ENCODE measurements around the gene GOSR1. TPM values are rescaled to one million over a fixed set of nuclear protein-coding genes. Genes with fewer than 3 reads are reported as not detected.
"Not testable (repeated sequence)": the region's sequence is repeated elsewhere in the genome, so short reads cannot be mapped to it uniquely, and the experiment has no call there.

The GOSR1 gene
- total RNA-seq, 1 experiment from 2014 or later: 42.7 TPM

DNA sequence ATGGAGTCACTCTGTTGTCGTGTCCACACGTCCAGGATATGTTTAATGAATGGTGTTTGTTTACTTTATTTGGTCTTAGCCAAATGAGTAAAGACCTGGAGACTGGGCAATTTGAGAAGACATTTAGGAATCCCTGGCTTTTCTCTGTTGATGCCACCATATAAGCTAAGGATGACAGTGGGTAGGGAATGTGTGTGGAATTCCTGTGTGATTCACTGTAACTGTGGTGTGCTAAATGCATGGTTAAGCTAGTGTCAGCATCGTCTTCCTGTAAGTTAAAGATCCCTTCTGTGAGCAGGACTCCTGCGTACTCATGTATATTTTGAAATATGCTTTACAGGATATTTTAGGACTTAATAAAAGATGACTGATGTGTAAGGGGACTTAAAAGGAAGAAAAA lies 26.4 kb downstream of the GOSR1 start:
- DNase-seq (ENCODE audit: extremely low read depth, low read depth): no peak

DNA sequence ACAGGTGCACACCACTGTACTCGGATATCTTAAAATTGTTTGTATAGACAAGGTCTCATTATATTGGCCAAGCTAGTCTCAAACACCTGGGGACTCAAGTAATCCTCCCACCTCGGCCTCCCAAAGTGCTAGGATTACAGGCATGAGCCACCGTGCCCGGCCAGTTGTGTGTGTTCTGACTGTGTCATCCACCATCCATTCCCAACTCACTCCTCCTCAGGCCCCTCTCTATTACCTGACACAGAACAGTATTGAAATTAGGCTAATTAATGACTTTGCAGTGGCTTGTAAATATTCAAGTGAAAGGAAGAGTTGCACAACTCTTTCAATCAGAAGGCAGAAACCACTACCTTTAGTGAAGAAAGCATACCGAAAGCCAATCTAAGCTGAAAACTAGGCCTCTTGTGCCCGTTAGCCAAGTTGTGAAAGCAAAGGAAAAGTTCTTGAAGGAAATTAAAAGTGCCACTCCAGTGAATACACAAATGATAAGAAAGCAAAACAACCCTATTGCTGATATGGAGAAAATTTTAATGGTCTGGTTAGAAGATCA lies 28.7 kb downstream of the GOSR1 start:
- no peak for DNase-seq (ENCODE audit: extremely low read depth, low read depth)

DNA sequence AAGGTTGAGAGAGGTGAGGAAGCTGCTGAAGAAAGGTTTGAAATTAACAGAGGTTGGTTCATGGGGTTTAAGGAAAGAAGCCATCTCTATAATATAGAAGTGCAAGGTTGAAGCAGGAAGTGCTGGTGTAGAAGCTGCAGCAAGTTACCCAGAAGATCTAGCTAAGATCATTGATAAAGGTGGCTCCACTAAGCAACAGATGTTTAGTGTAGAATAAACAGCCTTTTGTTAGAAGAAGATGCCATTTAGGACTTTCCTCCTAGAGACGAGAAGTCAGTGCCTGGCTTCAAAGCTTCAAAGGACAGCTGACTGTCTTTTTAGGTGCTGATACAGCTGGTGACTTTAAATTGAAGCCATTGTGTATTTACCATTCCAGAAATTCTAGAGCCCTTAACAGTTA lies 29.3 kb downstream of the GOSR1 start:
- no peak for DNase-seq (ENCODE audit: extremely low read depth, low read depth)

DNA sequence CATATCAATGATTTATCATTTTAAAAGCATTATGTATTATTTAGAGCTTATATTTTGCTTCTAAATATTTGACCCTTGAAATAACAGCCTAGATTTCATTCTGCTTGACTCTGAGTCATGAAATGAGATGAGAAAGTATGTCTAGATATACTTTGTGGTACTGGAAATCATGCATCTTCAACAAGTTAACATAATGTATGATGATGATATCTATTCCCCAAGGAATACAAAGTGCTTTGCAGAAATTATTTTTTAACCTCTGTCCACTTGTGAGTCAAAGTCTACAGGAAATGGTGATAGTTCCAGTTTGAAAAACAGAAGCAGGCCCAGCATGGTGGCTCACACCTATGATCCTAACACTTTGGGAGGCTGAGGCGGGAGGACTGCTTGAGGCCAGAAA lies 36.1 kb downstream of the GOSR1 start:
- DNase-seq (ENCODE audit: extremely low read depth, low read depth): no peak

DNA sequence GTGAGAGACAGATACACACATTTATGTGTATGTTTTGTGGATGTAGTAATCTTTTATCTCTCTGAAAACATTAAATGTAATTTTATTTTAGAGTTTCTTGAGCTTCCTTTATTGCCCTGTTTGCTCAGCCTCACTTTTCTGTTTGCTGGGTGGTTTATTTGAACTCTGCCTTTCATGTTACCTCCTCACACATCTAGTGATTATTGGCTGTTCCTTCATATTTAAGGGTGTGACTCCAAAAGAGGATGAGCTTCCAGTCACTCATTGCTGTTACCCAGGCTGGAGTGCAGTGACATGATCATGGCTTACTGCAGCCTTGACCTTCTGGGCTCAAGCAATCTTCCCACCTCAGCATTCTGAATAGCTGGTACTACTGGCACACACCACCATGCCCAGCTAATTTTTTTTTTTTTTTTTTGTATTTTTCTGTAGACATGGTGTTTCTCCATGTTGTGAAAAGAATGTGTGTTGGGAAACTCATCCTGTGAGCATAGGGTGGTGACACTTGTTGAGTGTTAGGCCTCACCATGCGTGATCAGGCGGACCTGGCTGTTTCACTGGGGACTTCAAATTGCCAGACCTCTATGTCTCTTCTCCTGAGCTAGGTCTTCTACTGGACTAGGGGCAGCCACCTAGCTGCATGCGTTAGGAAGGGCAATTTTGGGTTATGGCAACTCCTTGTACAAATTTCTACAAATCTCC lies 37.8 kb downstream of the GOSR1 start:
- no peak for DNase-seq (ENCODE audit: extremely low read depth, low read depth)

DNA sequence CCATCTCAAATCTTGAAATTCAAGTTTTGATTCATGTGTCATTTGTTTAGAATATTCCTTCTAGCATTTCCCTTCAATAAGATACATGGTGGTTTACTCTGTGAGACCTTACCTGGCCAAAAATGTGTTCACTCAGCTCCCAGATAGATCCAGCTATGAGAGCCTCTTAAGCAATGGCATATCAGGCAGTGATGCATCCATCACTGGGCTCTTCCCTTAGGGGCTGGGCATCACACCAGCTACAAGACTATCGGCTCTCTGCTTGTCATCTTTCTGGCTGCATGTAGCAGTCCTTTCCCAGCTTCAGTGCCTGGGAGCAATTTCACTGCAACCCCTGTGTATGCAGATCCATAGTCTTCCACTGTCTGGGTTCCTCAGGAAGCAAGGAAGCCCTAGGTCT lies 40.6 kb downstream of the GOSR1 start:
- DNase-seq (ENCODE audit: extremely low read depth, low read depth): no peak

DNA sequence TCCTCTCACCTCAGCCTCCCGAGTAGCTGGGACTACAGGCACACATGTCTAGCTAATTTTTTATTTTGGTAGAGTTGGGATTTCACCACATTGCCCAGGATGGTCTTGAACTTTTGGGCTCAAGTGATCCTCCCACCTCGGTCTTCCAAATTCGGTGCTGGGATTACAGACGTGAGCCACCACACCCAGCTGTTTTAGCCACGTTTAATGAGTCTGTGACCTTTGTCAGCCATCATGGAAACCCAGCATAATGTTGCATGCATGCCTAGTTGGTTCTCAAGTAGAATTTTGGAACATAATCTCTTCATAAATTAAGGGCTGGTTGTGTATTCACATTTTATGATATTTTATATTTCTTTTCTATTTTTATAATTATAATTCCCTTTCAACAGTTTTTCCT lies 42.0 kb downstream of the GOSR1 start:
- DNase-seq (ENCODE audit: extremely low read depth, low read depth): no peak

DNA sequence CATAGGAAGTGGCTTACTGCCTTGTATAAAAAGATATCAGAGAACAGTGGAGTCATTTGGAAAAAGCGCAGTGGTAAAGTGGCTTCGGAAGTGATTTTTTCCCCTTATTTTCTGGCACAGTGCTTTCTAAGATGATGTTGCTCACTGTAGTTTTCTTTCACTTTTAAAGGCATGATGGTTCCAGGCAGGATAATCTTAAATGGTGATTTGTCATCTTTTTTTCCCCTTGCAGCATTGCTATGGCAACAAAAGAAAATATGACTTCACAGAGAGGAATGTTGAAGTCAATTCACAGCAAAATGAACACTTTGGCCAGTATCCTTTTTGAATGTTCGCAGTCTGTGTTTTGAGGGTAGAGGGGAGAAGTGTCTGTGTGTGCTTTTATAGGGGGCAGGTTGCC lies 42.5 kb downstream of the GOSR1 start:
- no peak for DNase-seq (ENCODE audit: extremely low read depth, low read depth)

DNA sequence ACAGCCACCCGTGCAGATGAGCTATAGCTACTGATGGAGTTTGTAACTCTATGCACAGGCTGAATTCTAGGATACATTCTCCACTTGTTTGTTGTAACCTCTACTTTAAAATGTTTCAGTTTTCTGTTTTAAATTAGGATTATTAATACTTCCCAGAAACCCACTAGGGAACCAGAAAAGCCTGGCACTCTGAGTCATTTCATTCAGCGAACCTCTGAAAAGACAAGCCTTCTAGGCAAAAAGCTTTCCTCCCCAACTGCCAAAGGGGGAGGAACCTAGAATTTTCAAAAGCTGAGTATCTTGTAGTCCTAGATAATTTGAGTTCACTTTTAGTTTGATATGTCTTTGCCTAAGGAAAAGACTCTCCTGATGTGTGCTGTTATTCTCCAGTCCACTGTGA lies 43.2 kb downstream of the GOSR1 start:
- no peak for DNase-seq (ENCODE audit: extremely low read depth, low read depth)

DNA sequence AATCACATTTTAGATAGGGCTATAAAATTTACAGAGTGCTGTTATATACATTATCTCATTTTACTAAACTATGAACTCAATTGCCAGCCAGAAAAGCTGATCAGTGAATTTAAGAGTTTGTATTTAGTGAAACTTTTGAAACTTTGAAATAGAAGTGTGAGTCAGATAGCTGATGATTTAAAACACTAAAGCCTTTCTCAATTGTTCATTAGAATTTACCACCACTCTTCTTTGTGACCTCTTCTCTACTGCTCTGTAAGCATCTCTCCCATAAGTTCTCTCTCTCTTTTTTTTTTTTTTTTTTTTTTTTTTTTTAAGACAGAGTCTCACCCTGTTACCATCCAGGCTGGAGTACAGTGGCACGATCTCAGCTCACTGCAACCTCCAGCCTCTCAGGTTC lies 43.7 kb downstream of the GOSR1 start:
- DNase-seq (ENCODE audit: extremely low read depth, low read depth): no peak

DNA sequence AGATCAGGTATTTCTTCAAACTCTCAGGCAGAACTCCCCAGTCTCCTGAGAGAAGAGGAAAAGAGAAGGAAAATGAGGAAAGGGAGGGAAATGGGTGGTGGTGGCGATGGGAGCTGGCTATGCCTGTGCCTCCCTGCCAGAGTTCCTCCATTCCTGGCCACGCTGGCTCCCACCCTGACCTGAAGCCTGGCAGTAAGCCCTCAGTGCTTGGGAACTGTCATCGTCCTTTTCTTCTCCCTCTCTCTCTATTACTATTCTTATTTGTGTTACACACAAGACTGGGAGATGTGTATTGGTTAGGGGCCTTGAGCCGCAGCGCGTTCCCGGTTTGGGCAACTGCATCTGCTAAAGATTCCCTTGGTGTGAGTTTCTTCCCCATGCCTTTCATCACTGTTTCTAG lies 44.6 kb downstream of the GOSR1 start:
- no peak for DNase-seq (ENCODE audit: extremely low read depth, low read depth)

DNA sequence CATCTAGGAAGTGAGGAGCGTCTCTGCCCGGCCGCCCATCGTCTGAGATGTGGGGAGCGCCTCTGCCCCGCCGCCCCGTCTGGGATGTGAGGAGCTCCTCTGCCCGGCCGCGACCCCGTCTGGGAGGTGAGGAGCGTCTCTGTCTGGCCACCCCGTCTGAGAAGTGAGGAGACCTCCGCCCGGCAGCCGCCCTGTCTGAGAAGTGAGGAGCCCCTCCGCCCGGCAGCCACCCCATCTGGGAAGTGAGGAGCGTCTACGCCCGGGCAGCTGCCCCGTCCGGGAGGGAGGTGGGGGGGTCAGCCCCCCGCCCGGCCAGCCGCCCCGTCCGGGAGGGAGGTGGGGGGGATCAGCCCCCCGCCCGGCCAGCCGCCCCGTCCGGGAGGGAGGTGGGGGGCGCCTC lies 46.0 kb downstream of the GOSR1 start:
- not testable (repeated sequence) for DNase-seq (ENCODE audit: extremely low read depth, low read depth)

DNA sequence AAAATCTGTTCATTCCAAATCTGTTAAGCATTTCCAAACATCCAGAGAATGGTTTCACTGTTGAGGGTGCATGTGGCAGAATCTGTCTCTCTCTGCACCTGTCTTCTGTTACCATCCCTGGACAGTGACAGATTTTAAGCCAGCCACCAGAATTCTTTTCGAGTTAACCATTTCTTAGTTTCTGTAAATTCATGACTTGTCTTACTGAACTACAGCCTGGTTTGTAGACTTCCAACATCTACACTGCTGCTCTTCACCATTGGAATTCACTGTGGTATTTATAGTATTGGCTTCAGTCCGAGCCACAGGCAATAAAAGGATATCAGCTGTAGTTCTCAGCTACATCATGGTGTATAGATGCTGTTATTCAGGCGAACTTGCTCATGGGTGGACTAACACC lies 47.6 kb downstream of the GOSR1 start:
- DNase-seq (ENCODE audit: extremely low read depth, low read depth): no peak

DNA sequence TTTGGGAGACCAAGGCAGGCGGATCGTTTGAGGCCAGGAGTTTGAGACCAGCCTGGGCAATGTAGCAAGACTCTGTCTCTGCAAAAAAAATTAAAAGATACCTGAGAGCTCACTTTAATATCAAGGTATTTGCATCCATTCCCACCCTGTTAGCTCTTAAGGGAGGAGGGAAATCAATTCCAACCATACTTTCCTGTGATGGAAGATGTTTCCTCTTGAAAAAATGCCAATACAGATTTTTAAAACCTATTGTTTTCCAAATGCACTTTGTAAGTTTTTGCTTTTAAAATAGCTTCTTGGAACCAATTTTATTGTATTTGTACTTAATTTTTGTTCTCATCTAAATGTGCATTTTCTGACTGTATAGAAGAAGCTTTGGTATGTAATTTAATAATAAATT lies 49.2 kb downstream of the GOSR1 start:
- DNase-seq (ENCODE audit: extremely low read depth, low read depth): no peak

DNA sequence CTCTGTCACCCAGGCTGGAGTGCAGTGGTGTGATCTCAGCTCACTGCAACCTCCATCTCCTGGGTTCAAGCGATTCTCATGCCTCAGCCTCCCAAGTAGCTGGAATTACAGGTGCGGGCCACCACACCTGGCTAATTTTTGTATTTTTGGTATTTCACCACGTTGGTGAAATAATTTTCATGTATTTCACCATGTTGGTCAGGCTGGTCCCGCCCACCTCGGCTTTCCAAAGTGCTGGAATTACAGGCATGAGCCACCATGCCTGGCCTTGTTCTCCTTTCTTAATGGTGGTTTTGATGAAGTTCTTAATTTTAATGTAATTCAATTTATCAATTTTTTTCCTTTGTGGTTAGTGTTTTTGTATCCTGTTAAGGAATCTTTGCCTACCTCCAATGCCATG lies 51.5 kb downstream of the GOSR1 start:
- DNase-seq (ENCODE audit: extremely low read depth, low read depth): not testable (repeated sequence)

DNA sequence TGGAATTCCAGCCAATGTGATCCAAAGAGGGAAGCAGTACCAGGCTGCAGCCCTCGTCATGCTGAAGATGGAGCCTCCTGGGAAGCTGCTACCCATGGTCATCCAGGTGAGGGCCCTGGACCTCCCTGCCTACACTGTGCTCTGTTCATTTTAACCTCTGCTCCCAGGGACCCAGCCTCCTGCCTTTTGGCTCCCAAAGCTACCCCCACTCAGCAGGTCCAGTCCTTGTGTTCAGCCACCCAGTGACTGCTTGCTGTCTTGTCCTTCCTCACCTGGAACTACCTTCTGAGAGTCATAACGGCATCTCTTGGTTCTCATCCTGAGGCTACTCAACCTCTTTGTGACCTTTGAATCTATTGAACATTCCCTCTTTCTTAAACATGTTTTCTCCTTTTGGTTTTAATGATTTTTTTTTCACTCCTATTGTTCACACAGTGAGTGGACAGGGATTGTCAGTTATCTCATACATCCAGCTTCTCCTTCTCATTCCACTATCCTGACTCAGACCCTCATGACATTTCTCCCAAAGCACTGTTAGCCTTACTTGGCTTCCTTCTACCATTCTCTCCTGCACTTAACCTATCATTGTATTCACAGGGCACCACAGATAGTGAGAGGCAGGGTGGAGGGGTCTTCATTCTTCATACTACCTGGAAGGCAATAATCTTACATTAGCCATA lies 53.3 kb downstream of the GOSR1 start:
- DNase-seq (ENCODE audit: extremely low read depth, low read depth): no peak

DNA sequence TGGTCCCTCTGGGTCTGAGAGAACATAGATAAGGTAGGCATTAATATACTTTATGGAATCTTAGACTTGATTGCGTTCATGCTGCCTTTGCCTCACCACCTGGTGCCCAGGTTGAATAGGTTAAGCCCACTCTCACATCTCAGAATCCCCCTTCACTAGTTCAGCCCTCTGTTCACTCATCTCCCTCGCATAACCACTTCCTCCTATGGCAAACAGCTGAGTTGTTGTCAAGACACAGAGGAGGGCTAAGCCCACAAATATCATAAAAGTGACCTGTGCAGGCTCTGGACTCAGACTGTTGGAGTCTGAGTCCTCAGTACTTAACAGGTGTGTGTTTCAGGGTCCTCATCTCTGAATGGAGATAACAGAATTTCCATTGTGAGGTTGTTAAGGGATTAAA lies 55.7 kb downstream of the GOSR1 start:
- no peak for DNase-seq (ENCODE audit: extremely low read depth, low read depth)

DNA sequence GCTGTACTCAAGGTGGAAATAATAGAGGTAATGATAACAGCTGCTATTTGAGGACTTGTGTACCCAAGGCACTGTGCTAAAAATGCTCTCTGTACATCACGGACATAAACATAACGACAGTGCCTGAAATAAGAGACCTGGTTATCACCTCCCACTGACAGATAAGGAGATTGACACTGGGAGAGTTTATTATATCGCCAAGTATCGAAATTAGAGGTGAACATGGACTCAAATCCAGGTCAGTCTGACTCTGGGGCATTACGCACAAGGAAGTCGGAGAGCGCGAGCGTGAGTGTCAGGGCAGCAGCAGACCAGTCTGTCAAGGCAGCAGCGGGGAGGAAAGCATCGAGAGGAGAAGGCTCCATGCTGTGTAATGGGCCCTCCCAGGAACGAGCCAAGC lies 57.1 kb downstream of the GOSR1 start:
- DNase-seq (ENCODE audit: extremely low read depth, low read depth): no peak

DNA sequence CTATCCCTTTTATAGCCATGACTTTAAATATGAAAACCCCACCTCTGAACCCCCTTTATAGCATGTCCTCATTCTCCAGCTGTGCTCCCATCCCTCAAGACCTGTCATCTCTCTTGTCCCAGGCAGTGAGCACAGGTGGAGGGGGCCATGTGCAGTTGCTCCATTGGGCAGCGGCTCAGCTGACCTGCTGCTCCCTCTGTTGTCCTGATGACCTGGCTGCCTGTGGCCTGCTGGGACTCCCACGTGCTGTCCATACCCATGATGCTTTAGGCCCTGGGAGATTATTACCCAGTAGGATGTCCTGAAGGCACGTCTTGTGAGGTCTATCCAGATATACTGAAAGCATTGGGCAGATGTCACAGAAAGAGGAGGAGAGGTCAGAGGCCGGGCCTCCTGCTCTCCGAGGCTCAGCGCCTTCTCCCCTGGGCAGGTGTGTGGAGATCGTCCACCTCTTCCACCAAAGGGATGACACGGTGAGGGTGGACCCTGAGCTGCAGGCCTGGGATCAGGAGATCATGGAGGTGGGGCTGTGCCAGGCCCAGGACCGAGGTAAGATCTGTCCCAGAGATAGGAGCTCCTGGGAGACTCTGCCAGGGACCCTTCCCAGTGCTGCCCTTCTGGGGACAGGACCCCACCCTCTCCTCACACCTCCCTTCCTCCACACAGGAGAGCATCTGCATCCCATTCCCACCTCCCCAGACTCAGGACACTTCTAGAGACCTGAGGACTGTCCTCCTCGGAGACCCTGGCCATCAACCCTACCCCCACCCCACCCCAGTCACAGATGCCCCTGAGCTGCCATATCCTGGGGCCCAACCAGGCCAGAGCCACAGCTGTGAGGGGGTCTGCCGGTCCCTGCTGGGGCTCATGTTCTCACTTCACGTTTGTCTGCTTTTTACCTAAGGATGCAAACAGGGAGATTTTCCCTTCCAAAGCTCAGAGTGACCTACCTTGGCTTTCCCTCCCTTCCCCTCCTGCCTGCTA lies 58.0 kb downstream of the GOSR1 start:
- DNase-seq (ENCODE audit: extremely low read depth, low read depth): no peak

DNA sequence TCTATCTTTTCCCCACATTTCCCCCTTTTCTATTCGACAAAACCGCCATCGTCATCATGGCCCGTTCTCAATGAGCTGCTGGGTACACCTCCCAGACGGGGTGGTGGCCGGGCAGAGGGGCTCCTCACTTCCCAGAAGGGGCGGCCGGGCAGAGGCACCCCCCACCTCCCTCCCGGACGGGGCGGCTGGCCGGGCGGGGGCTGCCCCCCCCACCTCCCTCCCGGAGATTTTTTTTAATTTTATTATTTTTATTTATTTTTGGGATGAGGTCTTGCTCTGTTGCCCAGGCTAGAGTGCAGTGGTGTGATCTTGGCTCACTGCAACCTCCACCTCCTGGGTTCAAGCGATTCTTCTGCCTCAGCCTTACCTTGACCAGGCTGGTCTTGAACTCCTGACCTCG lies 59.6 kb downstream of the GOSR1 start:
- DNase-seq (ENCODE audit: extremely low read depth, low read depth): not testable (repeated sequence)

DNA sequence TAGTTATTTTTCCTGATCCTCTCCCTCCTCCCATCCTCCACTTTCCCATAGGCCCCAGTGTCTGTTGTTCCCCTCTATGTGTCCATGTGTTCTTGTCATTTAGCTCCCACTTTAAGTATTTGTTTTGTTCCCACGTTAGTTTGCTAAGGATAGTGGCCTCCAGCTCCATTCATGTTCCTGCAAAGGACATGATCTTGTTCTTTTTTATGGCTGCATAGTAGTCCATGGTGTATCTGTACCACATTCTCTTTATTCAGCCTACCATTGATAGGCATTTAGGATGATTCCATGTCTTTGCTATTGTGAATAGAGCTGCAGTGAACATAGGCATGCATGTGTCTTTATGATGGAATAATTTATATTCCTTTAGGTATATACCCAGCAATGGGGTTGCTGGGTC lies 60.5 kb downstream of the GOSR1 start:
- not testable (repeated sequence) for DNase-seq (ENCODE audit: extremely low read depth, low read depth)

All from NCI-H460 (cell line).